Measurements from ENCODE around the gene NME8. TPM values are rescaled to one million over a fixed set of nuclear protein-coding genes. Genes with fewer than 3 reads are reported as not detected.

Gene NME8
- polyA plus RNA-seq, 2 of the 4 experiments (the other 2 are of a cell fraction), result not detected

GRCh38 chr7:37928878-37929277 lies 80.5 kb downstream of the NME8 start:
- H3K4me1 ChIP-seq, result peaks cover 50% of the 10 kb centered on the region
- H3K9me3 ChIP-seq, result peaks cover 22% of the 10 kb centered on the region
- WGBS (ENCODE audit: missing lambda C conversion rate), result 97% methylated on average over 4 of the region's 4 CpGs
- H3K4me3 ChIP-seq, result no peak overlapping the region
- no peak for DNase-seq (ENCODE audit: low read depth in 1 of 2, low spot score in 1 of 2)
- POLR2A ChIA-PET, result no interaction called here
- 0 out of 3 replicates have a peak overlapping the region, but pooled peaks have one; percentile 65 for H3K4me2 ChIP-seq
- FAIRE-seq, result no peak
- CTCF ChIA-PET, result interaction anchor here (1.4 to 3.4 kb wide), 2 partner anchors 11 to 17 kb away, joined by 3 to 23 read pairs; partner anchors contain the start of genes EPDR1 and SFRP4
- TF ChIP-seq FOXS1 (CRISPR knock-in tag; IDR thresholded peaks at IDR 0.05), result no peak
- TF ChIP-seq EHMT2 (IDR thresholded peaks at IDR 0.05; ENCODE audit: low read depth), result no peak
- TF ChIP-seq ZC3H11A (IDR thresholded peaks at IDR 0.05), result no peak
- TF ChIP-seq REST (IDR thresholded peaks at IDR 0.05), result no peak
- TF ChIP-seq HEYL (CRISPR knock-in tag; IDR thresholded peaks at IDR 0.05), result no peak
- no peak for TF ChIP-seq JUN (IDR thresholded peaks at IDR 0.05)
- TF ChIP-seq KDM5A (IDR thresholded peaks at IDR 0.05), result no peak
- no peak for TF ChIP-seq ZFP36 (IDR thresholded peaks at IDR 0.05; ENCODE audit: borderline replicate concordance, partially characterized antibody)
- TF ChIP-seq POLR2AphosphoS2 (conservative IDR thresholded peaks at IDR 0.05; ENCODE audit: low read length), result no peak
- TF ChIP-seq ESRRA (IDR thresholded peaks at IDR 0.05; ENCODE audit: borderline replicate concordance, low read length), result no peak
- TF ChIP-seq TP53 (CRISPR knock-in tag; IDR thresholded peaks at IDR 0.05), result no peak
- no peak for TF ChIP-seq PHF8 (IDR thresholded peaks at IDR 0.05; ENCODE audit: borderline replicate concordance, low read depth)
- no peak for TF ChIP-seq ZNF302 (CRISPR knock-in tag; IDR thresholded peaks at IDR 0.05)
- ATAC-seq, result no peak
- peak overlapping the region in 1 of 2 experiments; percentile 1; a peak in 1 of 6 replicates for H3K27ac ChIP-seq

- DNase-seq (ENCODE audit: low read depth in 1 of 2, low spot score in 1 of 2) (peak in 1 of 2 experiments; percentile 29), ATAC-seq (peak; percentile 86 to 87), FAIRE-seq (no peak)
- Histone ChIP-seq H3K27ac (peak overlapping the region; percentile 47 to 79; a peak in 4 of 6 replicates), H3K4me2 (peak overlapping the region; percentile 65), H3K9me3 (peaks cover 15% of the 10 kb centered on the region), H3K4me1 (peaks cover 50% of the 10 kb centered on the region), H3K4me3 (no peak overlapping the region)
- 39% methylated on average over 5 of the region's 5 CpGs for WGBS (ENCODE audit: missing lambda C conversion rate)
- TF ChIP-seq GATA3 (IDR thresholded peaks at IDR 0.05; ENCODE audit: borderline replicate concordance) (peak; percentile 16; the same call in 1 of the 2 replicates), JUNB (IDR thresholded peaks at IDR 0.05) (no peak), USF2 (IDR thresholded peaks at IDR 0.05) (no peak)
- CTCF ChIA-PET, result interaction anchor here (1.0 to 3.4 kb wide), 2 partner anchors 12 to 285 kb away, joined by 3 to 23 read pairs; partner anchors contain the start of genes EPDR1 and SFRP4
- POLR2A ChIA-PET, result interaction anchor here (1.2 to 1.3 kb wide), 3 partner anchors 9 to 247 kb away, joined by 3 to 5 read pairs (median 3); no protein-coding TSS in a partner anchor
These were observed 82.0 kb downstream of the NME8 start for GRCh38 chr7:37930226-37930948.

GRCh38 chr7:37932543-37932942 lies 84.1 kb downstream of the NME8 start:
- ChIA-PET POLR2A (no interaction called here), CTCF (interaction anchor here (1.2 to 1.6 kb wide), 2 partner anchors 11 to 16 kb away, joined by 4 to 5 read pairs; partner anchors contain the start of gene SFRP4)
- H3K9me3 ChIP-seq, result peaks cover 12% of the 10 kb centered on the region; the same call in 2 of the 3 replicates
- H3K27ac ChIP-seq, result no peak overlapping the region
- H3K4me1 ChIP-seq, result peaks cover 44% of the 10 kb centered on the region
- H3K4me2 ChIP-seq, result no peak overlapping the region
- no peak for TF ChIP-seq CTCF (IDR thresholded peaks at IDR 0.05)
- TF ChIP-seq MAX (IDR thresholded peaks at IDR 0.05), result no peak
- H3K4me3 ChIP-seq, result no peak overlapping the region
- ATAC-seq (no peak), DNase-seq (ENCODE audit: low read depth in 1 of 2, low spot score in 1 of 2) (no peak), FAIRE-seq (no peak)
- WGBS (ENCODE audit: missing lambda C conversion rate), result 72% methylated on average over 2 of the region's 2 CpGs
